ENCODE data around the gene DHX35. TPM values are rescaled to one million over a fixed set of nuclear protein-coding genes. Genes with fewer than 3 reads are reported as not detected.

Gene DHX35
- total RNA-seq, 1 donor from 2014 or later: 15.4 TPM

GRCh38 chr20:38999965-39000910, 38.1 kb downstream of the DHX35 start:
- intact Hi-C loops (cut with micrococcal nuclease): no loop called here
- no peak for DNase-seq
- ATAC-seq: no peak

- no peak for DNase-seq
- no peak for ATAC-seq
- intact Hi-C loops (cut with micrococcal nuclease): no loop called here
These were observed 42.4 kb downstream of the DHX35 start for GRCh38 chr20:39004508-39004907.

- DNase-seq (no peak), ATAC-seq (no peak)
- intact Hi-C loops (cut with micrococcal nuclease): no loop called here
These were observed 47.2 kb downstream of the DHX35 start for GRCh38 chr20:39009348-39009747.

GRCh38 chr20:39010496-39010895, 48.4 kb downstream of the DHX35 start:
- DNase-seq (no peak), ATAC-seq (no peak)
- intact Hi-C loops (cut with micrococcal nuclease): no loop called here

- no peak for ATAC-seq
- intact Hi-C loops (cut with micrococcal nuclease): no loop called here
- DNase-seq: no peak
These were observed 51.5 kb downstream of the DHX35 start for GRCh38 chr20:39013662-39014109.

- intact Hi-C loops (cut with micrococcal nuclease): no loop called here
- DNase-seq (no peak), ATAC-seq (no peak)
These were observed 53.9 kb downstream of the DHX35 start for GRCh38 chr20:39016041-39016440.

GRCh38 chr20:39016506-39016905, 54.4 kb downstream of the DHX35 start:
- ATAC-seq (no peak), DNase-seq (no peak)
- intact Hi-C loops (cut with micrococcal nuclease): no loop called here

- intact Hi-C loops (cut with micrococcal nuclease): no loop called here
- DNase-seq: no peak
- no peak for ATAC-seq
These were observed 56.9 kb downstream of the DHX35 start for GRCh38 chr20:39019027-39019426.

GRCh38 chr20:39019805-39020325, 57.7 kb downstream of the DHX35 start:
- intact Hi-C loops (cut with micrococcal nuclease): no loop called here
- DNase-seq (no peak), ATAC-seq (no peak)

GRCh38 chr20:39021748-39022147, 59.6 kb downstream of the DHX35 start:
- no peak for ATAC-seq

GRCh38 chr20:39025883-39026282, 63.7 kb downstream of the DHX35 start:
- DNase-seq (no peak), ATAC-seq (no peak)
- intact Hi-C loops (cut with micrococcal nuclease): no loop called here

More at GRCh38 chr20:39021748-39022147, 59.6 kb downstream of the DHX35 start:
- intact Hi-C loops (cut with micrococcal nuclease): no loop called here
- DNase-seq: no peak

- DNase-seq: no peak
- no peak for ATAC-seq
- intact Hi-C loops (cut with micrococcal nuclease): no loop called here
These were observed 67.2 kb downstream of the DHX35 start for GRCh38 chr20:39029364-39029763.

- intact Hi-C loops (cut with micrococcal nuclease): no loop called here
- ATAC-seq: no peak
- no peak for DNase-seq
These were observed 70.9 kb downstream of the DHX35 start for GRCh38 chr20:39032997-39033396.

GRCh38 chr20:39036011-39036410, 73.9 kb downstream of the DHX35 start:
- ATAC-seq (no peak), DNase-seq (no peak)
- intact Hi-C loops (cut with micrococcal nuclease): no loop called here

- ATAC-seq: no peak
- intact Hi-C loops (cut with micrococcal nuclease): no loop called here
- no peak for DNase-seq
These were observed 74.7 kb downstream of the DHX35 start for GRCh38 chr20:39036851-39037250.

- intact Hi-C loops (cut with micrococcal nuclease): no loop called here
- DNase-seq (no peak), ATAC-seq (no peak)
These were observed 75.9 kb downstream of the DHX35 start for GRCh38 chr20:39038047-39038446.

- DNase-seq: no peak
- intact Hi-C loops (cut with micrococcal nuclease): no loop called here
- no peak for ATAC-seq
These were observed 76.4 kb downstream of the DHX35 start for GRCh38 chr20:39038495-39038894.

GRCh38 chr20:39039261-39039660, 77.1 kb downstream of the DHX35 start:
- ATAC-seq (no peak), DNase-seq (no peak)
- intact Hi-C loops (cut with micrococcal nuclease): no loop called here

- ATAC-seq: no peak
- intact Hi-C loops (cut with micrococcal nuclease): no loop called here
- no peak for DNase-seq
These were observed 78.0 kb downstream of the DHX35 start for GRCh38 chr20:39040116-39040515.

GRCh38 chr20:39041067-39041466, 78.9 kb downstream of the DHX35 start:
- ATAC-seq: no peak
- no peak for DNase-seq
- intact Hi-C loops (cut with micrococcal nuclease): no loop called here

Measured in left ventricle myocardium superior (tissue), 1 donor.